SU-DHL-6 (cell line): Measurements from ENCODE around the gene EXD1.

Experiments
- H2AFZ ChIP-seq: fragments of 200-600 bp; sonication (generic); 2 replicates; pipeline ENCODE4 v1.6.1; 2014; ENCODE audit warnings: low read depth, mild to moderate bottlenecking, moderate library complexity, mixed read lengths, antibody characterized with exemption, low read length; ENCODE audit not compliant: severe bottlenecking
- H3F3A ChIP-seq: fragments of 200-600 bp; shearing (Covaris generic); 2 replicates; pipeline ENCODE4 v1.6.0; 2016; ENCODE audit warnings: antibody characterized with exemption, mild to moderate bottlenecking; ENCODE audit not compliant: insufficient read depth
- H3K27ac ChIP-seq: fragments of 200-600 bp; sonication (generic); 2 replicates; pipeline ENCODE4 v1.5.1; 2016; ENCODE audit warnings: low read depth, mild to moderate bottlenecking, low read length, moderate library complexity, mixed read lengths
- H3K27me3 ChIP-seq: fragments of 200-600 bp; sonication (generic), shearing (Covaris generic); 2 replicates; pipeline ENCODE4 v1.6.0; 2014; ENCODE audit warnings: mild to moderate bottlenecking, low read length
- H3K36me3 ChIP-seq: fragments of 200-600 bp; sonication (generic); 2 replicates; pipeline ENCODE4 v1.6.1; 2014; ENCODE audit warnings: mild to moderate bottlenecking, low read length, mixed read lengths
- H3K4me2 ChIP-seq: fragments of 300-600, 200-600 bp; shearing (Covaris generic), sonication (generic); 2 replicates; pipeline ENCODE4 v1.6.0; 2014; ENCODE audit warnings: low read length, low read depth, mild to moderate bottlenecking; ENCODE audit not compliant: poor library complexity, severe bottlenecking
- H3K4me3 ChIP-seq: fragments of 200-600 bp; sonication (generic); 2 replicates; pipeline ENCODE4 v1.5.1; 2014; ENCODE audit warnings: antibody characterized with exemption, low read length, mild to moderate bottlenecking, mixed read lengths; ENCODE audit not compliant: insufficient read depth, poor library complexity, severe bottlenecking
- H3K79me2 ChIP-seq: fragments of 200-600 bp; sonication (generic); 2 replicates; pipeline ENCODE4 v1.6.1; 2014; ENCODE audit warnings: mild to moderate bottlenecking, low read length, moderate library complexity; ENCODE audit not compliant: insufficient read depth
- H3K9ac ChIP-seq: fragments of 200-600 bp; sonication (generic); 2 replicates; pipeline ENCODE4 v1.7.0; 2014; ENCODE audit warnings: mild to moderate bottlenecking, low read length
- H3K9me2 ChIP-seq: fragments of 200-600 bp; sonication (generic); replicated peaks from 2 replicates; pipeline ENCODE4 v1.6.1; 2014; ENCODE audit warnings: low read length; ENCODE audit not compliant: insufficient read depth
- H3K9me3 ChIP-seq: fragments of 200-600 bp; sonication (generic); 2 replicates; pipeline ENCODE4 v1.6.1; 2014; ENCODE audit warnings: low read length, mixed read lengths; ENCODE audit not compliant: insufficient read depth
- H4K20me1 ChIP-seq: fragments of 200-600 bp; sonication (generic); 2 replicates; pipeline ENCODE4 v1.6.1; 2014; ENCODE audit warnings: low read depth, mild to moderate bottlenecking, antibody characterized with exemption, low read length, moderate library complexity, mixed read lengths
- CTCF ChIP-seq: fragments of 200-600 bp; sonication (generic); IDR thresholded peaks from one replicate; pipeline ENCODE4 v1.5.1; 2017; ENCODE audit warnings: antibody characterized with exemption, mild to moderate bottlenecking, low read length, moderate library complexity; ENCODE audit not compliant: insufficient read depth, poor library complexity, severe bottlenecking
- EZH2phosphoT487 ChIP-seq: fragments of 200-600 bp; sonication (generic), shearing (Covaris generic); conservative IDR thresholded peaks from 2 replicates; pipeline ENCODE4 v1.6.1; 2018; ENCODE audit warnings: mild to moderate bottlenecking, antibody characterized with exemption, low read length, moderate library complexity, mixed read lengths

EXD1 gene

GRCh38 chr15:41207687-41208448 lies 22.7 kb downstream of the EXD1 start:
- H3K79me2 ChIP-seq: no peaks in the 10 kb centered on the region
- no peak overlapping the region for H2AFZ ChIP-seq
- H3K27me3 ChIP-seq: no peaks in the 10 kb centered on the region

GRCh38 chr15:41205315-41205714 lies 25.2 kb downstream of the EXD1 start:
- H3K79me2 ChIP-seq: no peaks in the 10 kb centered on the region

More at GRCh38 chr15:41207687-41208448, 22.7 kb downstream of the EXD1 start:
- TF ChIP-seq CTCF: no peak
- no peak for TF ChIP-seq EZH2phosphoT487
- Histone ChIP-seq H3F3A (no peaks in the 10 kb centered on the region), H3K9ac (no peak overlapping the region), H3K36me3 (no peaks in the 10 kb centered on the region), H4K20me1 (no peaks in the 10 kb centered on the region), H3K4me2 (no peak overlapping the region), H3K9me3 (no peaks in the 10 kb centered on the region), H3K9me2 (no peaks in the 10 kb centered on the region), H3K4me3 (no peak overlapping the region), H3K27ac (no peak overlapping the region)

GRCh38 chr15:41203395-41203794 lies 27.2 kb downstream of the EXD1 start:
- H3K4me2 ChIP-seq: no peak overlapping the region
- H2AFZ ChIP-seq: no peak overlapping the region

More at GRCh38 chr15:41205315-41205714, 25.2 kb downstream of the EXD1 start:
- TF ChIP-seq CTCF (no peak), EZH2phosphoT487 (no peak)
- Histone ChIP-seq H3K9me2 (no peaks in the 10 kb centered on the region), H3K9ac (no peak overlapping the region), H3K27me3 (no peaks in the 10 kb centered on the region), H4K20me1 (no peaks in the 10 kb centered on the region), H3K9me3 (no peaks in the 10 kb centered on the region), H3K36me3 (no peaks in the 10 kb centered on the region), H3K27ac (no peak overlapping the region), H3K4me3 (no peak overlapping the region), H3K4me2 (no peak overlapping the region), H2AFZ (no peak overlapping the region), H3F3A (no peaks in the 10 kb centered on the region)

More at GRCh38 chr15:41203395-41203794, 27.2 kb downstream of the EXD1 start:
- Histone ChIP-seq H3K36me3 (no peaks in the 10 kb centered on the region), H3K79me2 (no peaks in the 10 kb centered on the region), H3K9ac (no peak overlapping the region), H3K9me2 (no peaks in the 10 kb centered on the region), H3K27ac (no peak overlapping the region), H3K9me3 (no peaks in the 10 kb centered on the region), H3F3A (no peaks in the 10 kb centered on the region), H4K20me1 (no peaks in the 10 kb centered on the region), H3K27me3 (no peaks in the 10 kb centered on the region), H3K4me3 (no peak overlapping the region)
- TF ChIP-seq EZH2phosphoT487 (no peak), CTCF (no peak)
